Astrocyte of the cerebellum (primary cell): Measurements from ENCODE around the gene XRN2.

ENCODE experiments used
- DNase-seq: peaks from one replicate; pipeline ENCODE4 v3.0.0-alpha.2; 2011; ENCODE audit warnings: low read depth
- H3K4me3 ChIP-seq: 2 replicates; pipeline ENCODE4 v1.5.1; 2011; ENCODE audit warnings: mild to moderate bottlenecking, low read depth, low read length, moderate library complexity
- in situ Hi-C: cut with HindIII; loops from 2 replicates; pipeline ENCODE4 v1.10.0; 2017; ENCODE audit warnings: low sequenced_read_pairs
- TF ChIP-seq, protein P1 (sequence below): IDR thresholded peaks from 2 replicates; pipeline ENCODE4 v1.5.1; 2012; ENCODE audit warnings: low read length, low read depth, moderate library complexity, mild to moderate bottlenecking; ENCODE audit errors: missing control alignments

XRN2 gene

GRCh38 chr20:21390768-21391167 is 87.6 kb downstream of the XRN2 start:
- DNase-seq = no peak
- in situ Hi-C loops = no loop called here
- TF ChIP-seq, protein P1, sequence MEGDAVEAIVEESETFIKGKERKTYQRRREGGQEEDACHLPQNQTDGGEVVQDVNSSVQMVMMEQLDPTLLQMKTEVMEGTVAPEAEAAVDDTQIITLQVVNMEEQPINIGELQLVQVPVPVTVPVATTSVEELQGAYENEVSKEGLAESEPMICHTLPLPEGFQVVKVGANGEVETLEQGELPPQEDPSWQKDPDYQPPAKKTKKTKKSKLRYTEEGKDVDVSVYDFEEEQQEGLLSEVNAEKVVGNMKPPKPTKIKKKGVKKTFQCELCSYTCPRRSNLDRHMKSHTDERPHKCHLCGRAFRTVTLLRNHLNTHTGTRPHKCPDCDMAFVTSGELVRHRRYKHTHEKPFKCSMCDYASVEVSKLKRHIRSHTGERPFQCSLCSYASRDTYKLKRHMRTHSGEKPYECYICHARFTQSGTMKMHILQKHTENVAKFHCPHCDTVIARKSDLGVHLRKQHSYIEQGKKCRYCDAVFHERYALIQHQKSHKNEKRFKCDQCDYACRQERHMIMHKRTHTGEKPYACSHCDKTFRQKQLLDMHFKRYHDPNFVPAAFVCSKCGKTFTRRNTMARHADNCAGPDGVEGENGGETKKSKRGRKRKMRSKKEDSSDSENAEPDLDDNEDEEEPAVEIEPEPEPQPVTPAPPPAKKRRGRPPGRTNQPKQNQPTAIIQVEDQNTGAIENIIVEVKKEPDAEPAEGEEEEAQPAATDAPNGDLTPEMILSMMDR = no peak
- H3K4me3 ChIP-seq = no peak overlapping the region

GRCh38 chr20:21391185-21391971 is 88.2 kb downstream of the XRN2 start:
- no peak overlapping the region for H3K4me3 ChIP-seq
- in situ Hi-C loops = no loop called here
- TF ChIP-seq, protein P1 = no peak
- no peak for DNase-seq

DNA sequence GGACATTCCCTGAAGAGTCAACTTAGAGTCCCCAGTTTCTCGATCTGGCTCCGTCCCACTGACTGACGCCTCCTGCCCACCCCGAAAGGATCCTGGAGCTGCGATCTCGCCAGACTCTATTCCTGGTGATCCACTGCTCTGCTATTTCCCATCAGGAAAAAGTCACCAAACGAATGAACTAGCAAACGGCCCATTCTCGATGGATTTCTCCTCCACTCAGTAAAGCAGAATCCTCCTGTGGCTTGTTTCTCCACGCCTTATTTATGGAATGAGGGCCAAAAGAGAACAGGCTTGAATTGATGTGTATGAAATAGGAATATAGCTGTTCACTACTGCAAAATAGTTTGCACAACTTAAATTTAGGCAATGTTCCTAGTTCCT is 88.8 kb downstream of the XRN2 start:
- in situ Hi-C loops = no loop called here
- TF ChIP-seq, protein P1 = no peak
- DNase-seq = no peak
- H3K4me3 ChIP-seq = no peak overlapping the region

DNA sequence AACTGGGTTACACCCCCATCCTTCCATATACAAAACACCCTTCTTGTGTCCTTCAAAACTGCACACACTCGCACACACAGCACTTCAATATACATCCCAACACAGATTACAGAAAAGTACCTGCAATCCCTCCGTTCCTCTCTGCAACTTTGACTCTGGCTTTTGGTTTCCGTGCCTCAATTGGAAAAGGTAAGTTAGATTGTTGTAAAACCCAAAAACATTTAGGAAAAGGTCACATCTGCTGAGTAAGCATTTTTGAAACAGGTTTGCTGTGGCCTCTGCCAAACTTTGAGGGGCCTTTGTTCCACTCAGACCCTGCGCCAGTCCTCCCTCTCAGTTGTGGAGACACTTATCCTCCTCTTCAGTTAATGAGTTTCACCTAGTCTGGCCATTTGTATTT is 90.0 kb downstream of the XRN2 start:
- H3K4me3 ChIP-seq = no peak overlapping the region
- TF ChIP-seq, protein P1 = no peak
- no peak for DNase-seq
- in situ Hi-C loops = no loop called here

DNA sequence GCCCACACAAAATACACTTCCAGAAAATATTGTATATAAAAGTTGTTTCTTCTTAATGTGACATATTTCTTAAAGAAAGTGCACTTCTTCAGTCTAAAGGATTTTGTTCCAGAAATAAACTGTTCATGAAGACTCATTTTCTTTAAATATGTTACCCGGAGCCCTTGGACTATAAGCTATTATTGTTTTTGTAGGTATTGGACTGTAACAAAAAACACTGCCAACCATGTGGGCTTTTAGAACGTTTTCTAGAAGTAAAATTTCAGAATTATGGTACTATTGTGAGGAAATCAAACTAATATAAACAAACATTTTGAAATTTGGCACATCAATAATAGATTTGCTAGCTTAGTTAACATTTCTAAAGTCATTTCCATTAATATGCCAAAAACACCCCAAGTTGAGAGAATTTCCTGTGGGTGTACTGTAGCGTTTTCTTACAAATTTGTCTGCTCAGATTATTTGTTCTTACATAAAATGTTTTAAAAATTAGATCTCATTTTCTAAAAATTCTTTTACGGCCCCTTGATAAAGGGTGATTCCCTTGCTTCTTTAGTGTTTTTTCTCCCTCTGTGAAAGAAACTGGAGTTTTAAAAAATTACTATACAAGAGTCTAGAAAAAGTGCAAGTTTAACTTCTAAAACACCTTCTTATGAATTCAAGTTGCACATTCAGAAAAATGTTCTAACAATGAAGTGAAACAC is 90.8 kb downstream of the XRN2 start:
- TF ChIP-seq, protein P1 = no peak
- no peak overlapping the region for H3K4me3 ChIP-seq
- DNase-seq = no peak
- in situ Hi-C loops = no loop called here

GRCh38 chr20:21394551-21394950 is 91.4 kb downstream of the XRN2 start:
- DNase-seq = no peak
- in situ Hi-C loops = no loop called here
- H3K4me3 ChIP-seq = no peak overlapping the region
- TF ChIP-seq, protein P1 = no peak
